Measurements from ENCODE around the gene CKAP4.

CKAP4 gene

GRCh38 chr12:106193394-106194215, 54.2 kb downstream of the CKAP4 start:
- H3K4me3 ChIP-seq (ENCODE audit: low read depth, low read length), result no peak overlapping the region
- no peaks in the 10 kb centered on the region for H3K4me1 ChIP-seq

GRCh38 chr12:106192659-106193393, 55.0 kb downstream of the CKAP4 start:
- Histone ChIP-seq H3K9me3 (no peaks in the 10 kb centered on the region), H3K27me3 (no peaks in the 10 kb centered on the region; the same call in 1 of the 2 replicates), H3K4me3 (ENCODE audit: low read depth, low read length) (no peak overlapping the region), H3K36me3 (no peaks in the 10 kb centered on the region), H3K4me1 (no peaks in the 10 kb centered on the region)
- TF ChIP-seq CTCF (IDR thresholded peaks at IDR 0.05; ENCODE audit: low read depth, low read length), result no peak
- no peak for DNase-seq

More at GRCh38 chr12:106193394-106194215, 54.2 kb downstream of the CKAP4 start:
- Histone ChIP-seq H3K27me3 (no peaks in the 10 kb centered on the region), H3K36me3 (no peaks in the 10 kb centered on the region), H3K9me3 (no peaks in the 10 kb centered on the region)
- no peak for TF ChIP-seq CTCF (IDR thresholded peaks at IDR 0.05; ENCODE audit: low read depth, low read length)
- DNase-seq, result no peak

- H3K36me3 ChIP-seq, result no peaks in the 10 kb centered on the region
- H3K9me3 ChIP-seq, result no peaks in the 10 kb centered on the region
- no peak for DNase-seq
- H3K4me1 ChIP-seq, result no peaks in the 10 kb centered on the region
- no peak overlapping the region for H3K4me3 ChIP-seq (ENCODE audit: low read depth, low read length)
- no peaks in the 10 kb centered on the region; the same call in 1 of the 2 replicates for H3K27me3 ChIP-seq
- no peak for TF ChIP-seq CTCF (IDR thresholded peaks at IDR 0.05; ENCODE audit: low read depth, low read length)
Observed at GRCh38 chr12:106190581-106190980, 57.2 kb downstream of the CKAP4 start.

- Histone ChIP-seq H3K36me3 (no peaks in the 10 kb centered on the region), H3K4me1 (no peaks in the 10 kb centered on the region), H3K4me3 (ENCODE audit: low read depth, low read length) (no peak overlapping the region), H3K27me3 (no peaks in the 10 kb centered on the region; the same call in 1 of the 2 replicates), H3K9me3 (no peaks in the 10 kb centered on the region)
- TF ChIP-seq CTCF (IDR thresholded peaks at IDR 0.05; ENCODE audit: low read depth, low read length), result peak; percentile 2; the same call in 1 of the 2 replicates
- no peak for DNase-seq
Observed at GRCh38 chr12:106189341-106189740, 58.5 kb downstream of the CKAP4 start.

- no peak for TF ChIP-seq CTCF (IDR thresholded peaks at IDR 0.05; ENCODE audit: low read depth, low read length)
- Histone ChIP-seq H3K4me1 (no peaks in the 10 kb centered on the region), H3K36me3 (no peaks in the 10 kb centered on the region), H3K9me3 (no peaks in the 10 kb centered on the region), H3K4me3 (ENCODE audit: low read depth, low read length) (no peak overlapping the region), H3K27me3 (no peaks in the 10 kb centered on the region; the same call in 1 of the 2 replicates)
- DNase-seq, result no peak
Observed at GRCh38 chr12:106188256-106188655, 59.6 kb downstream of the CKAP4 start.

All from BE2C (cell line).